SH-SY5Y (cell line): ENCODE results near the gene GBX2.

Source experiments
- GATA2 ChIP-seq: IDR thresholded peaks from 2 replicates; pipeline ENCODE4 v1.6.1; 2011; ENCODE audit warnings: mild to moderate bottlenecking, low read depth, low read length
- GATA3 ChIP-seq: IDR thresholded peaks from 2 replicates; pipeline ENCODE4 v1.6.1; 2011; ENCODE audit warnings: low read depth, mild to moderate bottlenecking, low read length, moderate library complexity

DNA sequence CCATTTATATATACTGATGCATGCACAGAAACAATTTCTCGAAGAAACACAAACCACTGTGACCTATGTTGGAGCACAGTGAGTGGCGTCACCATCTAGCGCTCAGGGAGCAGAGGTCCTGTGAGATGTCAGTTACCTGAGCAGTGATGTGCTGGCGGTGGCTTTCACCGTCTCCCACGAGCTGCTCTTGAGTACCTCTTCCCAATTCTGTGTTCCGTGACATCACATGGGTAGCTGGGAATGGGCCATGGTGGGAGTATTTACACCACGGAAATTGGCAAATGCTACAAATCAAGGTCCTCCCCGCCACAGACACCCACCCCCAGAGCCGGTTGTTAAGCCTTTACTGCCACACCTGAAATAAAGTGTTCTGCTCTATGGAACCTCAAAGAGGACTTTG is 24.4 kb downstream of the GBX2 start:
- TF ChIP-seq GATA2 (no peak), GATA3 (no peak)
